Measurements from ENCODE around the gene AQP12B.

GRCh38 chr2:240712121-240712520, 29.4 kb upstream of the AQP12B start:
- TF ChIP-seq POLR2A (IDR thresholded peaks at IDR 0.05; ENCODE audit: low read length): no peak
- TF ChIP-seq GATA1 (IDR thresholded peaks at IDR 0.05; ENCODE audit: low read depth, low read length): no peak
